PC-9 (cell line): ENCODE data around the gene TFCP2L1.

Experiments
- EZH2 ChIP-seq: fragments of 200-600 bp; sonication (generic); IDR thresholded peaks from 2 replicates; pipeline ENCODE4 v1.8.0; 2017; ENCODE audit warnings: antibody characterized with exemption, low read depth
- TF ChIP-seq, protein P1 (sequence below): fragments of 200-600 bp; sonication (generic); conservative IDR thresholded peaks from 2 replicates; pipeline ENCODE4 v1.6.1; 2017; ENCODE audit warnings: mixed run types, antibody characterized with exemption, mild to moderate bottlenecking, moderate library complexity

DNA sequence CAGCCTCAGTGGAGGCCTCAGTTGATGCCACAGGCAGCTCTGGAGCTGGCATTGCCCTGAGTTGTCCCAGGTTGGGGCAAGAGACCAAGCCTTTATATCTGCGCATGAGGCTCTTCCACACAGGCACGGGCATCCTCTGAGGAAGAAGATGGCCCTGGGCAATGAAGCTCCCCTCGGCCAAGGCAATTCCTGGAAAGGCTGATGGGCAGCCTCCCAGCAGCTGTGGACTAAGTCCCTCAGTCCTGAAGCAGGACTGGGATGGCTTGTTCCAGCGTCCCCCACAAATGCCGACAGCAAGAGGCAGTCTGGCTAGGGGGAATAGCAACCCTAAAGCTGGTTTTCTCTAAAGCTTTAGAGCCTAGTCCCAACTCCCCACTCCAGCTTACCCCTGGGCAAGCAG is 90.0 kb downstream of the TFCP2L1 start:
- TF ChIP-seq, protein P1, sequence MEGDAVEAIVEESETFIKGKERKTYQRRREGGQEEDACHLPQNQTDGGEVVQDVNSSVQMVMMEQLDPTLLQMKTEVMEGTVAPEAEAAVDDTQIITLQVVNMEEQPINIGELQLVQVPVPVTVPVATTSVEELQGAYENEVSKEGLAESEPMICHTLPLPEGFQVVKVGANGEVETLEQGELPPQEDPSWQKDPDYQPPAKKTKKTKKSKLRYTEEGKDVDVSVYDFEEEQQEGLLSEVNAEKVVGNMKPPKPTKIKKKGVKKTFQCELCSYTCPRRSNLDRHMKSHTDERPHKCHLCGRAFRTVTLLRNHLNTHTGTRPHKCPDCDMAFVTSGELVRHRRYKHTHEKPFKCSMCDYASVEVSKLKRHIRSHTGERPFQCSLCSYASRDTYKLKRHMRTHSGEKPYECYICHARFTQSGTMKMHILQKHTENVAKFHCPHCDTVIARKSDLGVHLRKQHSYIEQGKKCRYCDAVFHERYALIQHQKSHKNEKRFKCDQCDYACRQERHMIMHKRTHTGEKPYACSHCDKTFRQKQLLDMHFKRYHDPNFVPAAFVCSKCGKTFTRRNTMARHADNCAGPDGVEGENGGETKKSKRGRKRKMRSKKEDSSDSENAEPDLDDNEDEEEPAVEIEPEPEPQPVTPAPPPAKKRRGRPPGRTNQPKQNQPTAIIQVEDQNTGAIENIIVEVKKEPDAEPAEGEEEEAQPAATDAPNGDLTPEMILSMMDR, result no peak
- no peak for TF ChIP-seq EZH2
